IPS-NIHi7 (cell line): Measurements from ENCODE around the gene SGO2.
A peak's percentile ranks its signal among the peaks of the same experiment; 100 is the strongest.
"Not testable (repeated sequence)": the region's sequence is repeated elsewhere in the genome, so short reads cannot be mapped to it uniquely, and the experiment has no call there.

ENCODE experiments used
- DNase-seq: peaks from one replicate; pipeline ENCODE4 v3.0.0; 2012; ENCODE audit warnings: mixed read lengths; ENCODE audit errors: extremely low spot score

The SGO2 gene

DNA sequence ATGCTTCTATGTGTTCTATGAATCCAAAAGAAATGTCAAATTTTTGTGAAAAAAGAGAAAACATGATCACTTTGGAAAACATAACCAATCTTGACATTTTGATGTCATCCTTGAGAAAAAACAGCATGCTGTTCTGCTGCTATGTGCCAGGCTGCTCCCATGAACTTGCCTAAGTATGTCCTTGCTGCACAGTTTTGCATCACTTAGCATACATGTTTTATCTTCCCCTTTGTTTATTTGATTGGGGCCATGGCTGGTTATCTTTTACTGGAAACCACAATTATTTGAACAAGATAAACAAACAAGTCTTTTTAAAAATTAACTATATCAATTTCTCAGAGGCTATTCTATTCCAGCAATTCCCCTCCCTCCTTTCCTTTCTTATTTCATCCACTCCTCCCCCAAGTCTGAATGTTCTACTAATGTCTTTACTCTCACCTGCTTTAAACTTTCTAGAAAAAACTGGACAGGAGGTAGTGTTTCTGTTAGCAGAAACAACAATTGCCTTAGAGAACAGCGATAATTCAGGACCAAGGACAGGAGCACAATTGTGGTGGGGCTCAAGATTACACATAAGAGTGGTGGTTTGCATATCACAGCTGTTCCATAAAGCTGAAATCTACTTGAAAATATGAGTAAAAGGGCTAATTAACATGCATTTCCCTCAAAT is 66.5 kb downstream of the SGO2 start:
- peak; percentile 18 for DNase-seq

DNA sequence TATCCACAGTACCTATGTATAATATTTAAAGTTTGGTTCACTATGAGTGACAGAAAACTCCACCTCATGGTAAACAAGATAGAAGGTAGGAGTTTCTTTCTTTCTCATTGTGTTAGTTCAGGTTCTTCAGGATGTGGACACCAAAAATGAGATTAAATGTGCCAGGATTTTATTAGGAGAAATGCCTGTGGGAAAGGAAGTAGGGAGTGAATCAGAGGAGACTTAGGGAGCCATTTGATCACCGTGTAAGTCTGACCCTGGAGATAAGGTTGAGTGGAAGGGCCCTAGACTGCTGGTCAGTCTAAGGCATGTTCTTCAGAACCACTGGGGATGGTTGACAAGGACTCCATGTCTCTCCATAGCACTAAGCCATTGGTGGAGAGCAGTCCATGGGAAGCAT is 67.9 kb downstream of the SGO2 start:
- DNase-seq = no peak

DNA sequence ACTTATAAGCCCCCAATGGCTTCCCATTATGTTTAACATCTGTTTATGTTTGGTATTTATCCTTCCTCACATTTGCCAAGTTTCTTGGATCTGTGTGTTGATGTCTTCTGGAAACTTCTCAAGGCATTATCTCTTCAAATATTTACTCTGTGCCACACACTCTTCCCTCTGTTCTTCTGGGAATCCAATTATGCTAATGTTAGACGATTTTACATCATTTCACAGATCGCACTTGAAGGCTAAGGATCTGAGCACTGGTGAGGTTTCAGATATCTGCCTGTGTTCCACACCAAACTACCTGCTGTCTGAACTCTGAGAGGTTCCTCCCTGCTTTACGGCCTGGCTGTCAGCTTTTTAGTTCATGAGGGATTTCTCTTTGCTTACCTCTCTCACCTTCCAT is 69.9 kb downstream of the SGO2 start:
- no peak for DNase-seq

DNA sequence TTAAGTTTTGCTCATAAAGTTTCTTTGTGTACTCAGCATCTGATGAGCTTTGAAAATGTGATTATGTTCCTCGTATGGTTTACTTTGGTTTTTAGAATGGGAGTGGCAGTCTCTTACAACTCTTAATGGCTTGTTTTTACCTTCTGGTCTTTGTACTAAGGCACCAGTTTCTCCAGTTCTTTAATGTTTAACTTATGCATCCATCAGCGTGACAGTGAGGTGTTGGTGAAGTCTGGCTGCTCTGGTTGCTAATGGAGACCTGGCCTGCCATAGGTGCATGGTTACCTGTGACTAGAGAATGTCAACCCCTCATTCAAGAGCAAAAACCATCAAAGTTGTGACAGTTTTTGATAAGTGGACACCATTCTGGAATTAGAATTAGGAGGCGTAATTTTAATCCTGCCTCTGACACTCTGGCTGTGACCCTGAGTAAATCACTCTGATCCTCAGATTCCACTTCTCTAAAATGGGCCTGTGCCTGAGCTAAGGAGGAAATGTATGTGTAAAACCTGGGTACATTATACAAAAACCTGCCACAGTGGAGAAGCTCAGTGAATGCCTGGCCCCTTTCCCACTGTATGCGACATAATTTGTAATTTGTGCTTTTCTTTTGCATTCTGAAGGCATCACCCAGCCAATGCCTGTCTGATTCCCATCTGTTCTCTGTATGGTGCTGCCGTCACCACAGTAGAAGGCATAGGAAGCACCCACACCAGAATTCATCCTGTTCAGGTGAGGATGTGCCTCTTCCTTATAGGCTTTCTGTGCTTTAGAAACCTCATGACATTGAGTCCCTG is 71.0 kb downstream of the SGO2 start:
- DNase-seq = no peak

DNA sequence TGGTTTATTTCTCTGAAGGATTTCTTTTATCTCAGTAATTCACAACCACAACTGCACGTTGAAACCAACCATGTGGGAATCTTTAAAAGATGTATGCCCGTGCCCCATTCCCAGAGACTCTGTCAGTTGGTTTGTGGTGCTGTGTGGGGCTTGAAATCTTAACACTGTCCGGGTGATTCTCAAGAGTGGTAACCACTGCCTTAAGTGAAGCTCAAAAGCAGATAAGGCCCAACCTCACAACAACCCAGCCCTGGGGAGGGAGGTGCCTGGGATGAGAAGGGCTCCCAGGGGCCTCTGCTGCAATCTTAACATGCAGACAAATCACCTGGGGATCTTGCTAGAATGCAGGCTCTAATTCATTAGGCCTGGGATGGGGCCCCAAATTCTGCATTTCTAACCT is 73.2 kb downstream of the SGO2 start:
- DNase-seq = no peak

DNA sequence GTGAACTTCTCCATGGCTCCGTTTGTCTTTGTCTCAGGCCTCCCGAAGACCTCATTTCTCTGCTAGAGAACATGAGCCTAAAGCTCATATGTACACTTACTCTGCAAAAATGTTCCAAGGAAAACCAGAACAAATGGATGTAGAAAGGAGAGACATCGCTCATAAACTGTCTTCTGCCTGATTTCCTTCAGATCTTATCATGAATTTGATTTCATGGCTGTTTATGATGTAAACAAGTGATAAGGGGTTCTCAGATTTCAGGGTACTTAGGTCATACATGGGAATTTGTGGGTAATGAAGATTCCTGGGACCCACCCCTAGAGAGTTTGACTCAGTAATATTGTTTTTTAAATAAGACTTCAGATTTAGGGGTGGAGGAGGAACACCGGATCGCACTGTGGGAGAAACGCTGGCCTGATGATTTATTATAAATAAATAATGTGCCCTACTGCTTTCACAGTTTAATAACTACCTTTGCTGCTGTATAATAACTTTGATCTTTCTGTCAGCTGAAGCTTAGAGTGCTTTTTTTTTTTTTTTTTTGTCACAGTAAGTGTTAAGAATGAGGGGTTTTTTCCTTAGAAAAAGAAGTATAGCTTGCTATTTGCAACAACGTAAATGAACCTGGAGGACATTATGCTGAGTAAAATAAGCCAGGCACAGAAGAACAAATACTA is 74.7 kb downstream of the SGO2 start:
- DNase-seq = no peak

DNA sequence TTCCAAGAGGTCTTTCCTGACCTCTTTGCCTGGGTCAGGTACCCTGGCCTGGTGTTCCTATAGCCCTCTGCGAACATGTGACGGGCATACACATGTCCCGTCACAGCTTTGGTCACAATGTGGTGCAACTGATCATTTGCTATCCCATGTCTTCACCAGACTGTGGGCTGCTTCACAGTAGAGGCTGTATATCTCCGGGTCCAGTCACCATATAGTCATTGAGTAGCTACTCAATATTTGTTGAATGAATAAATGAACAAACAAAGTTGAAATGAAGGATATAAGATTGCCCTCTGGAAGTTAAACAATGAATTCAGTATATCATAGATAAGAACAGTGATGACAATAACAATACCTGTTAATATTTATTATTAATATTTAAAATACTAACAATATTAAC is 76.6 kb downstream of the SGO2 start:
- no peak for DNase-seq

DNA sequence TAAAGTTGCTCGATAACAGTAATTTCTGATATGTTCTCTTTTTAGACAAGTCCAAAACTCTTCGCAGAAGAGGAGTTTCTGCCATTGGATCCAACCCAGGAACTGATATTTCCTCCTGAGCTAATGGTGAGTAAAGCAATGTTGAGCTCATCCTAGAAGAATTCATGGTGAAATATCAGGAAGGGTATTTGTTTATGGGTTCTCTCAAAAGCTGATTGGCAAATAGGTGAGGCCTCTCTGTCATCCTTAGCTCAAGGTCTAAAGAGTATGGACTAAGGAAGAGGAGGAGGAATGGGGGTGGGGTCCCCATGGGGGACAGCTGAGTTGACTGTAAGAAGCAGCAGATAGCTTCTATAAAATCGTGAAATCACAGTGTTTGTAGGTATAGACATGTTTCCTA is 78.0 kb downstream of the SGO2 start:
- DNase-seq = no peak

DNA sequence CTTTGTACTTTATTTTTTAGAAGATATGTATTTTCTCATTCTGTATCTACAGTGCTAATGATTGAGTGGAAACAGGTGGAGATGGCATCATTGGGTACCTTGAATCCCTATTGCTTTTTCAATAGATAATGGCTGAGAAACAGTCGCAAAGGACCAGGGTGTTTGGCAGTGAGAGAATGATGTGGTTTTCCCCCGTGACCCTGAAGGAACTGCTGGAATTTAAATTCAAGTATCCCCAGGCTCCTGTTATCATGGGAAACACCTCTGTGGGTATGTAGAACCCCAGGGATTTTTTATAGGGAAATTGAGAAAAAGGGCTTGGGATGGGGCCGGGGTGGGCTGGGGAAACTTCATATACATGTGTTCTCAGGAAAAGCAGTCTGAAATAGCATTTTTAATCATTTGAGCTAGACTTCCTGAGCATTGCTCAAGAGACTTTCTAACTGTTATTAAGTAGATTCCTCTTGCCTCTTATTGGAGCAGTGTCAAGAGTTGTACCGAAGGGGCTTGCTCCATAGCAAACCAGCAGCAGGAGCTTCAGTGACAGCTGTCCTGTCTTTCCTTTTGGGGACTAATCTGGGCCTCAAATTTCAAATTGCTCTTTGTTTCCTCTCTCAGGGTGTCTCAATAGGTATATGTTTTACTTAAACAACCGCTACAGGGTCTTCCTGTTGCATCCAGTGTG is 78.7 kb downstream of the SGO2 start:
- no peak for DNase-seq

DNA sequence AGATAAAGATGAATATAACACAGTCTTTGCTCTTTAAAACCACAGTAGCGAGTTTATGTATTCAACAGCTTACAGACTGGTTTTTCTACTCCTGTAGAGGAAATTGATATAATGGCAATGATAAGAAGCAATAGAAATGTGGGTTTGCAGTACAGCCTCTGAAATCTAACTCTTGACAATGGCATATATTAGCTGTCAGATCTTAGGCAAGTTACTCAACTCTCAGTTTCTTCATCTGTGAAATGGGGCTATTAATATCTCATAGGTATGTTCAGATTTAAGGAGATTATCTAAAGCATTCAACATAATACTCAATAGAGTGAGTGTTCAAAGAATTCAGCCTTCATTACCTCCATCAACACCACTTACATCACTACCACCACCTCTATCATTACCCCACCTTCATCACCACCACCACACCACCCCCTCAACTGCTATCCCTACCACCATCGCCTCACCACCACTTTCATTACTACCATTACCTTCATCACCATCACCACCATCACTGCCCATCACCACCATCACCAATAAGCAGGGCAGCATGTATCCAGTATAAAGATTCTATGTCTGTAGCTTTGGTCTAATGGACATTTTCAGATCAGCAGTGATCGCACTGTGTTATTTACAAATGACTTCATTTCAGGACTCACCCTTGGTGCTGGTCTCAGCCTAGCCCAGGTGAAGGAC is 82.5 kb downstream of the SGO2 start:
- DNase-seq = no peak

DNA sequence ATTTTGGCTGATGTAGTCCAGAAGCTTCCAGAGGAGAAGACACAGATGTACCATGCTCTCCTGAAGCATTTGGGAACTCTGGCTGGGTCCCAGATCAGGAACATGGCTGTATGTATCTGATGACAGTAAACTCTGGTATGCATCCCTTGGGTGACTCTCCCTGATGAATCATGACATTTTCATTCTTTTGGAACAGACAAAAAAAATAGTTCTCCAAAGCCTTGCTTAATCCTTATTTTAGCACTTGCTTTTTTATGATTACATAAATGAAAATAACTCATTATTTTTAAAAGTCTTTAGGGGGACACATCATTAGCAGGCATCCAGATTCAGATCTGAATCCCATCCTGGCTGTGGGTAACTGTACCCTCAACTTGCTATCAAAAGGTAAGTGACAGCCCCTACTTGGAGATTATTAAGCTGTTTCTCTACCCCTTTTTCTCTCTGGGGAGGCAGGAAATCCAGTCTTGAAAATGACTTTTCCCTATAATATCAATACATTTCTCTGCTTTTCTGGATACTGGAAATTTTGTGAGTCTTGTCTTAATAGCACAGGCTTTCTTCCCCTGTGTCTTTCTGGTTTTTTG is 83.1 kb downstream of the SGO2 start:
- DNase-seq = no peak

DNA sequence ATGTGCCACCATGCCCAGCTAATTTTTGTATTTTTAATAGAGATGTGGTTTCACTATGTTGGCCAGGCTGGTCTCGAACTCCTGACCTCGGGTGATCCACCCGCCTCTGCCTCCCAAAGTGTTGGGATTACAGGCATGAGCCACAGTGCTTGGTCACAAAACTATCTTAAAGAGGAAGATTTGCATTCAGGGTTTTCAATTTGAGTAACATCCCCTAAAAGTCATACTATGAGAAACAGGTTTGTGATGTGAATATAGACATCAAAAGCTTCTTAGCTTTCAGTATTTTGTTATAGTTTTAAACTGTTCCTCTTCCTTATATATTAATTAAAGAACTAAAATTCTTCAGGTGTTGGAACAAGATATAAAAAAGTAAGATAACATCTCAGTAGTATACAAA is 84.2 kb downstream of the SGO2 start:
- DNase-seq = not testable (repeated sequence)

DNA sequence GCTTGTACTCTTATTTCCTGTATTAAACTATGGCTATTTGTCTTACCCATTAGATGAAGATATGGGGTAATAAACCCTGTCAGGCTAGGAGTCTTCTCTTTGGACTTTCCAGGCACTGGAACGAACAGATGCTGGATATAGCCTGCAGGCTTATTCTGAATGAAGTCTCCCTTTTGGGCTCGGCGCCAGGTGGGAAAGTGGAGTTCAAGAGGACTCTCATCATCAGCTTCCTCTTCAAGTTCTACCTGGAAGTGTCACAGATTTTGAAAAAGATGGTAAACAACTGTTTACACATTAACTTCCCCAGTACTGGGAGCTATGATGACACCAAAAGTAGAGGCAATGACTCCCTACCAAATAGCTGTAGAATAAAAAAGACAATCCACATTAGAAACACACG is 87.7 kb downstream of the SGO2 start:
- no peak for DNase-seq

DNA sequence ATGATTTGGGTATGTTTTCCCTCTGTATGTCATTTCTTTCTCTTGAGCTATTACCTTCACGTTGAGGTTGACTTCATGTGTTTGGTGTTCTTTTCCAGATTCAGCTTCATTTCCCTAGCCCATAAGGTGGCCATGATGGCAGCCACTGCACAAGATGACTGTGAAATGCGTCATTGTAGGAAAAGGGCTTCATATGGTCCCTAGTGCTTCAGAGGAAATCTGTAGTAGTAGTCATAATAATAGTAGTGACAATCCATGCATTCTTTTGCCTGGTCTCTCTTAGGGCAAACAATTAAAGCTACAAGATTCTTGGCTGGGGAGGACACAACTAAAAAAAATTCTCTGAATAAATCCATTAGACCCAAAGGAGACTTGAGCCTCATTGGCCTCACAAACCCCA is 88.2 kb downstream of the SGO2 start:
- DNase-seq = no peak

DNA sequence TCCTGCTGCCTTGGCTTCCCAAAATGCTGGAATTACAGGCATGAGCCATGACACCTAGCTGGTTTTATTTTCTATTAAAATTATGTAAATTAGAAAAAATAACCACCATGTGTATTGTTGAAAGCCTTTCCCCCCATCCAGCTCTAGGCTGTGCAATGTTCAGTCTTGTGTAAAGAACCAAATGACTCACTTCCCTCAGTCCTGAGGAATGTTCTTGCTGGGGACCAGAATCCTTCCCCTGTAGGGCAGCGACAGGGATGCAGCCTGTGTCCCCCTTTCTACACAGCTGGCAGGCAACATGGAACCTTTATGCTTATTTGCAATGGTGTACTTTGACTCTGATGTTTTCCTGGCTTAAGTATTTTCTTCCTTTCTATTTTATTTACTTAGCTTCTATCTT is 89.2 kb downstream of the SGO2 start:
- DNase-seq = no peak

DNA sequence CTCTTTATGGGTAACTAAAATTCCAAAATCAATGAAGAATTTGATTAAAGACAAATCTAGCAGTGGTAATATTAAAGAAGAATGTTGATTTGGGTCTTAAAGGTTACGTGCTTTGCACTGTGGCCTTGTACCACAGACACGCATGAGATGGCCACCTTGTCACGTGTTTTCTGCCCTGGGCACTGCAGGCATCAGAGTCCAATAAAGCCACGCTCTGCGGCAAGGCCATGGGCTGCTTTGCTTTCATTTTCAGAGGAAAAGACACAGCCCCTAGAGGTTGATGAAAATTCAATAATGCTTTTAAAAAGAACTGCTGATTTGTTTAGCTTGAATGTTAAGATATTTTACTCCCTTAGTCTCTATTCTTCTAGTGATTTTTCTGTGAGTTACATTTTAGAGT is 90.2 kb downstream of the SGO2 start:
- no peak for DNase-seq

DNA sequence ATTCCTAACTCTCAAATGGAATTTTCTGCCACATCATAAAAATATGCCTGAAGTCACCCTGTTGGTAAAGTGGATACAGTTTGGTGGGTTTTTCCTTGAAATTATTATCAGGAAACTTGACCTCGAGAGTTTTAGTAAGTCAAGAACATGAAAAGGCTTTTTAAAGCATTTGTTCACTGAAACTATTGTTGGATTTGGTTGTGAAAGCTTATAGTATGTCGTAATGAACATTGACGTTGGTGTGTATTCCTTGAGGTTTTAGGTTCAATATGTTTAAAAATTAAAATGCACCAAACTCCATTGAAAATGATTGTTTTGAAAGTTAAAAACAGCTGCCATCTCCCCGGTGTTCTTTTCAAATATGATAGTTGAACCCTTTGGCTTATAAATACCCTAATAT is 90.6 kb downstream of the SGO2 start:
- no peak for DNase-seq

DNA sequence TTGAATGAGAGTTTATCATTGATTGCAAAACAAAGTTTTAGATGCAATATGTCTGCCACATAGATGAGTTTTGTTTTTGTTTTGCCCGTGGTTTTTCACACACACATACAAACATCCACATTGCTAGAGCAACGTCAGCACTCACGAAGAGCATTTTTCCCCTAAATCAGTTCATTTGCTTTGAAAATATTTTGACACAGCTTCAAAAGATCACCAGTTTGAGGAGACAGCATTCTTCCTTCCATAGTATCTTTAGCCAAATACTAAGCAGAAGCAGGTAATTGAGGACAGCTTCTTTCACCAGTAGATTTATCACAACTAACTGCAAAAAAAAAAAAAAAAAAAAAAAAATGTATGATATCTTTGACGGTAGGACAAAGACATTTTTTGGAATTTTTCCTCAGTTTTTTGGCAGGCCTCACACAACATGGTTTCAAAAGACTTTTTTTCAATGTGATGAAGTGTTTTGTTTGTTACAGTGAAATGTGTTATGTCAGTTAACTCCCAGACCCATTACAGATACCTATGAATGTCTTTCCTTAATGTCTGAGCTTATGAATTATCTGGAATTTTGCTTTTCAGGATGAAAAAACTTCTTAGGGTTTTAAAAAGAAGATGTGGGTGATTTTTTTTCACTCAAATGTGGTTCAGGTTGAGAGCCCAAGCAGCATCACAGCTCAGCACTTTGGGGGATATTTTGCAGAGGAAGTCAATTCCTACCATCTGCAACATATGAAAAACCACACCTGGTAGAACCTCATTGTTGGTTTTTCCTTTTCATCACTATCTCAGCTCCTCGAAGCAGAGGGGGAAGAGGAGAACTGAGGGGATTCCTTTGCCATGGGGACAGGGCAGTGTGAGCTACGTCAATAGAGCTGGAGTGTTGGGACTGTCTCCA is 91.4 kb downstream of the SGO2 start:
- DNase-seq = no peak

DNA sequence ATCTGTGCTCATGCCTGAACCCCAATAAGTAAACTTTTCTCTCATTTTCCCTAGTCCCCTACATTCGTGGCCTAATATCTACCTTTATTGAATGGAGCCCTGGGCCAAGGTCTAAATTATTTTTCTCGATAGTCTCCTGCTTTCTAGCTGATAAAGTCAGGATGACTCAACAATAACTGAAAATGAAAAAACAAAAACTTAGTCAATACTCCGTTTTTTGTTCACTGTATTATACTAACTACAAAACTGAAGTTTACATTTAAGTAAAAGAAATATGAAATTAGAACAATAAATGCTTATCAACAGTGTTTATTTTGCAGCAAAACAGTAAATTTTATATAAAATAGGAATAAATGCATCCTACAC is 92.0 kb downstream of the SGO2 start:
- no peak for DNase-seq

DNA sequence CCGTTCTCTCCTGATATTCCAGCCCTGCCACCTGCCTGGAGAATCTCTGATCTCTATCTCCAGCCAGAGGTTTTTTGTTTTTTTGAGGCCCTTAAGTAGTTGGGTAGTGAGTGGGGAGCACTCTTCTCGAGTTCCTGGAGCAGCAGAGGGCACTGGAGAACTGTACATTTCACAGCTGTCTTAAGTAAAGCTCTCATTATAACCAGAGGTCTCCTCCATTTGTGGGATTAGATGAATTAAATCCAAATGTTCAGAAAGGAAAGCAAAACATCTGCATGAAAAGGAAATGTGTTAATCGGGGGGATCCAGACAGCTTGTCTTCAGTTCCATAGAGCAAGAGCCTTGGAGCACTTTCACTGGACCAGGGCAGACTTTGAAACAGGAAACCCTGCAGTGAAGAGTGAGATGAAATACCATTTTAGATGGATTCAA is 92.6 kb downstream of the SGO2 start:
- DNase-seq = no peak
